Sigmoid colon (tissue), 4 donors: ENCODE results near the gene SEC61G.

Experiments
- EP300 ChIP-seq, 4 donors: sonication (generic); formaldehyde crosslinking; IDR thresholded peaks; one replicate each; pipeline ENCODE4 v1.6.1; 2017; ENCODE audit warnings: antibody characterized with exemption in 4 of 4
- POLR2A ChIP-seq, 2 donors: fragments of 450-650 bp; IDR thresholded peaks; one replicate each; pipeline ENCODE4 v1.6.1; 2016; ENCODE audit warnings: antibody characterized with exemption in 2 of 2, mild to moderate bottlenecking in 2 of 2, moderate library complexity in 2 of 2
- POLR2AphosphoS5 ChIP-seq, 4 donors: sonication (generic); formaldehyde crosslinking; IDR thresholded peaks; one replicate each; pipeline ENCODE4 v1.6.1; 2017; ENCODE audit warnings: antibody characterized with exemption in 4 of 4
- TF ChIP-seq, protein P1 (sequence below), 4 experiments: fragments of 450-650 bp in 3 of 4; fragments of 200-600 bp in 1 of 4; IDR thresholded peaks; one replicate each; pipeline ENCODE4 v1.5.1; 2016 to 2019; ENCODE audit warnings: antibody characterized with exemption in 4 of 4, mild to moderate bottlenecking in 3 of 4, moderate library complexity in 2 of 4

- TF ChIP-seq, protein P1, sequence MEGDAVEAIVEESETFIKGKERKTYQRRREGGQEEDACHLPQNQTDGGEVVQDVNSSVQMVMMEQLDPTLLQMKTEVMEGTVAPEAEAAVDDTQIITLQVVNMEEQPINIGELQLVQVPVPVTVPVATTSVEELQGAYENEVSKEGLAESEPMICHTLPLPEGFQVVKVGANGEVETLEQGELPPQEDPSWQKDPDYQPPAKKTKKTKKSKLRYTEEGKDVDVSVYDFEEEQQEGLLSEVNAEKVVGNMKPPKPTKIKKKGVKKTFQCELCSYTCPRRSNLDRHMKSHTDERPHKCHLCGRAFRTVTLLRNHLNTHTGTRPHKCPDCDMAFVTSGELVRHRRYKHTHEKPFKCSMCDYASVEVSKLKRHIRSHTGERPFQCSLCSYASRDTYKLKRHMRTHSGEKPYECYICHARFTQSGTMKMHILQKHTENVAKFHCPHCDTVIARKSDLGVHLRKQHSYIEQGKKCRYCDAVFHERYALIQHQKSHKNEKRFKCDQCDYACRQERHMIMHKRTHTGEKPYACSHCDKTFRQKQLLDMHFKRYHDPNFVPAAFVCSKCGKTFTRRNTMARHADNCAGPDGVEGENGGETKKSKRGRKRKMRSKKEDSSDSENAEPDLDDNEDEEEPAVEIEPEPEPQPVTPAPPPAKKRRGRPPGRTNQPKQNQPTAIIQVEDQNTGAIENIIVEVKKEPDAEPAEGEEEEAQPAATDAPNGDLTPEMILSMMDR (IDR thresholded peaks at IDR 0.05), result no peak
- peak; percentile 86 to 91 for TF ChIP-seq POLR2A (IDR thresholded peaks at IDR 0.05)
- peak; percentile 95 to 98 (median 98) for TF ChIP-seq POLR2AphosphoS5 (IDR thresholded peaks at IDR 0.05)
- TF ChIP-seq EP300 (IDR thresholded peaks at IDR 0.05), result no peak
Observed at GRCh38 chr7:54758702-54759592, at the start of gene SEC61G.
